Measurements from ENCODE around the gene RICTOR.

Gene RICTOR

DNA sequence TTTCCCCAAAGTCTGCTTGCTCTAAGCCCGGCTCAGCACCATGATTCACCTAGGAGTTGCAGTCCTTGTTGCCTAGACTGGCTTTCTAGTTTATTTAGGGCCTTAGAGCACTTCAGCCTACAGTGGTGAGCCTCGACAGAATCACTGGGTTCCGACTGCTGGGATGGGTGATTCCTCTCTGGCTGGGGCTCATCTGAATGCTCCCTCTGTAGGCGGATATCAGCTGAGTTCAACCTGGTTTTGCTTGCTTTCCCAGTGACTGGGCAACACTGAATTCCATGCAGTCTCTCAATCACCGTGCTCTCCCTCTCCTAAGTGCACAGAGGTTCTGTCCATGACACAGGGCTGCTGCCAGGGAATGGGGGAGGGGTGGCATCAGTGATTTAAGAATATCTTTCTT, 174.3 kb downstream of the RICTOR start:
- TF ChIP-seq GATA2 (IDR thresholded peaks at IDR 0.05; ENCODE audit: low read depth, low read length) (no peak), GATA3 (IDR thresholded peaks at IDR 0.05; ENCODE audit: low read depth, low read length) (no peak)

DNA sequence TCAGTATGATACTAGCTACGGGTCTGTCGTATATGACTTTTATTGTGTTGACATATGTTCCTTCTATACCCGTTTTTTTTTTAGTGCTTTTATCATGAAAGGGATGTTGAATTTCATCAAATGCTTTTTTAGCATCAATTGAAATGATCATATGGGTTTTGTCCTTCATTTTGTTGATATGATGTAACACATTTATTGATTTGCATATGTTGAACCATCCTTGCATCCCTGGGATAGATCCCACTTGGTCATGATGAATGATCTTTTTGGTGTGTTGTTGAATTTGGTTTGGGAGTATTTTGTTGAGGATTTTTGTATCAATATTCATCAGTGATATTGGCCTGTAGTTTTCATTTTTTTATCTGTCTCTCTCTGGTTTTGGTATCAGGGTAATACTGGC, 177.4 kb downstream of the RICTOR start:
- TF ChIP-seq GATA3 (IDR thresholded peaks at IDR 0.05; ENCODE audit: low read depth, low read length) (no peak), GATA2 (IDR thresholded peaks at IDR 0.05; ENCODE audit: low read depth, low read length) (no peak)

DNA sequence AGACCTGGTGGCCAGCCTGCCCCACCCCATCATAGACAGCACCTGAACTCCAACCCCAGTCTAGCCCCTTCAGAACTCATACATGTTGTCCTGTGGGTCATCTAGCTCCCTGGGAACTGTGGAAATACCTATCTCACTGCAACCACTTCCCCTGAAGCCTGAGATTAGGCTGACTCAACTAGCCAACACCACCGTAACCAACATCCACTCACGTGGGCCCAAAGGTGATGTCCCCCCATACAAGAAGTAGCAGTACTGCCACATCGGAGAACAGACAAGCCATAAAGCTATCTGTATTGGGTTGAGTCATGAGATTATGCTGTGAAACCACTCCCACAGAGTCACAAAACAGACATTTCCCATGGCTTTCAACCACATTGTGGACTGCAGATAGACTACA, 181.8 kb downstream of the RICTOR start:
- no peak for TF ChIP-seq GATA3 (IDR thresholded peaks at IDR 0.05; ENCODE audit: low read depth, low read length)
- no peak for TF ChIP-seq GATA2 (IDR thresholded peaks at IDR 0.05; ENCODE audit: low read depth, low read length)

DNA sequence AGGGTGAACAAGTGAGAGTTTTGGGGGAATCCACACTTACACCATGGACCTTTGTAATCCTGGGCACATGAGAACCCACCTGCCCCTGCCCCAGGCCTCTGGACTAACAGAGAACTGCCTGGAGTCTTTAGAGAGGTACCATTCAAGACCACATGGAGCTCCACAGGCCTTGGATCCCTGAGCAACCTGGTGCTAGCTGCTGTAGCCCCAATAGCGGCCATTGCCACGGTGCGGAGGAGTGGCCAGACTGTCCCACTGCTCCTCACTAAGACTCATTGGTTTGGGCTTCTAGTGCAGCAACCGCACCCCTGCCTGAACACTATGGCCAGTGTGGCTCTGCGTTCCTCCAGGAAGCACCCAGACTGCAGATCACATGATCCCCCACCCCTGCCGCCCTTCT, 182.6 kb downstream of the RICTOR start:
- TF ChIP-seq GATA2 (IDR thresholded peaks at IDR 0.05; ENCODE audit: low read depth, low read length) (no peak), GATA3 (IDR thresholded peaks at IDR 0.05; ENCODE audit: low read depth, low read length) (no peak)

DNA sequence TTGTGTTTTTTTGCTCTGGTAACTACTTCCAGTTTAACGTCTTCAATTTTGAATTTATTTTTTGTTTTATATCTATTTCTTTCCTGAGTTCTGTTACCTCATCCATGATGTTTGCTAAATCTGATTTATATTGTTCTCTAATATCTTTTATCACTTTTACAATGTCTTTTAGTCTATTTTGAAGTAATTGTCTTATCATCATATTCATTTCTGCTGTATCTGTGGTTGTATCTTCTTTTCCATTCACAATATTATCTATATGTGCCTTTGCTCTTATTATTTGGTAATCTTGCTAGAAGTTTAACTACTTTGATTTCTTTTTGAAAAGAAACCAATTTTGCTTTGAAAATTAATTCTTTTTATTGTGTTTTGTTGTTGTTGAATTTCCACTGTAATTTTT, 184.8 kb downstream of the RICTOR start:
- TF ChIP-seq GATA3 (IDR thresholded peaks at IDR 0.05; ENCODE audit: low read depth, low read length), result no peak
- no peak for TF ChIP-seq GATA2 (IDR thresholded peaks at IDR 0.05; ENCODE audit: low read depth, low read length)

DNA sequence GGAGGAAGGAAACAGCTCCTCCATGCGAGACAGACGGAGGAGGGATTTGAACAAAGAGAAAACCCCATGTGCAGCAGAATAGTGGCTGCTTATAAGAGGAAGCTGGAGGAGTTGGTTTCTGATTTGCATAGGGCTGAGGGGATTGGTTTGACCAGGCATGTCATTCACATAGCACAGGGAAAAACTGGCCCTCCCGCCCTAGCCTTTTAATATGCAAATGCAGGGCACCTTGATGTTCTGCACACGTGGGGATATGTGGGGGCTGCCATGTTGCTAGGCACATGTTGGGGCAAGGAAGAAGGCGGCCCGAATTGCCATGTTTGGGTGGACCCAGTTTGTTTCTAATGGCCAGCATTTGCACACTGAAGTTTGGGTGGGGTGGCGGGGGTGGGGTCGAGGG, 186.2 kb downstream of the RICTOR start:
- no peak for TF ChIP-seq GATA2 (IDR thresholded peaks at IDR 0.05; ENCODE audit: low read depth, low read length)
